HG03103 (cell line): ENCODE results near the gene GTF3C6.
"Not testable (repeated sequence)": the region's sequence is repeated elsewhere in the genome, so short reads cannot be mapped to it uniquely, and the experiment has no call there.

ENCODE experiments used
- ATAC-seq: cut with Tn5 transposase; IDR thresholded peaks from one replicate; pipeline ENCODE4 v1.9.1; 2021; ENCODE audit warnings: low read depth; ENCODE audit not compliant: unreplicated experiment

Gene GTF3C6

GRCh38 chr6:110958329-110959192 lies at the start of gene GTF3C6:
Gene GTF3C6 (plus strand): TSS chr6:110958706. CDS start chr6:110958770, 64 bp downstream.
- peak; percentile 97 for ATAC-seq

GRCh38 chr6:110930781-110931180 lies 27.7 kb upstream of the GTF3C6 start:
- ATAC-seq: no peak

GRCh38 chr6:110933912-110934311 lies 24.6 kb upstream of the GTF3C6 start:
- ATAC-seq: no peak

- ATAC-seq: no peak
Observed at GRCh38 chr6:110934381-110934898, 24.1 kb upstream of the GTF3C6 start.

GRCh38 chr6:110935171-110935570 lies 23.3 kb upstream of the GTF3C6 start:
- no peak for ATAC-seq

- no peak for ATAC-seq
Observed at GRCh38 chr6:110938171-110938570, 20.3 kb upstream of the GTF3C6 start.

GRCh38 chr6:110939429-110940200 lies 18.9 kb upstream of the GTF3C6 start:
- ATAC-seq: no peak

GRCh38 chr6:110944681-110945151 lies 13.8 kb upstream of the GTF3C6 start:
- ATAC-seq: peak; percentile 100

GRCh38 chr6:110946498-110946897 lies 12.0 kb upstream of the GTF3C6 start:
- ATAC-seq: no peak

GRCh38 chr6:110949679-110950285 lies 8.7 kb upstream of the GTF3C6 start:
- ATAC-seq: no peak

GRCh38 chr6:110950440-110950839 lies 8.1 kb upstream of the GTF3C6 start:
- ATAC-seq: no peak

GRCh38 chr6:110951008-110951407 lies 7.5 kb upstream of the GTF3C6 start:
- no peak for ATAC-seq

- no peak for ATAC-seq
Observed at GRCh38 chr6:110951986-110952794, 6.3 kb upstream of the GTF3C6 start.

- no peak for ATAC-seq
Observed at GRCh38 chr6:110953633-110954303, 4.7 kb upstream of the GTF3C6 start.

GRCh38 chr6:110960014-110960390 lies 1.5 kb downstream of the GTF3C6 start:
- no peak for ATAC-seq

GRCh38 chr6:110962636-110963035 lies 4.1 kb downstream of the GTF3C6 start:
- not testable (repeated sequence) for ATAC-seq

GRCh38 chr6:110965629-110966229 lies 7.2 kb downstream of the GTF3C6 start:
- ATAC-seq: no peak

GRCh38 chr6:110968661-110969060 lies 10.2 kb downstream of the GTF3C6 start:
- ATAC-seq: not testable (repeated sequence)

- ATAC-seq: no peak
Observed at GRCh38 chr6:110971468-110971867, 13.0 kb downstream of the GTF3C6 start.
